ENCODE data around the gene CD48. TPM values are rescaled to one million over a fixed set of nuclear protein-coding genes. Genes with fewer than 3 reads are reported as not detected.

CD48 gene
- total and polyA plus RNA-seq, 2 of the 4 experiments (the other 2 are of a cell fraction), result not detected

DNA sequence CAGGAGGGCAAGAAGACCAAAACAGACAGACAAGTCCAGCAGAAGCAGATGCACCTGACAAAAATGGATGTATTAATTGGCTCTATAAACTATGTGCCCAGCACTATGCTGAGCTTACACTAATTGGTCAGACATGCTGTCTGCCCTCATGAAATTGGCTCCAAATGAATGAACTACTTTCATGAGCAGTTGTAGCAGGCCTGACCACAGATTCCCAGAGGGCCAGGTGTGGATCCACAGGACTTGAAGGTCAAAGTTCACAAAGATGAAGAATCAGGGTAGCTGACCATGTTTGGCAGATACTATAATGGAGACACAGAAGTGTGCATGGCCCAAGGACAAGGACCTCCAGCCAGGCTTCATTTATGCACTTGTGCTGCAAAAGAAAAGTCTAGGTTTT is 42.0 kb upstream of the CD48 start:
- H3K23ac ChIP-seq (ENCODE audit: low read depth, low read length), result no peak overlapping the region
- no peak overlapping the region for H3K4ac ChIP-seq (ENCODE audit: low read depth, low read length)
- intact Hi-C loops (cut with micrococcal nuclease) (no loop called here), in situ Hi-C loops (cut with MboI; ENCODE audit: low sequenced_read_pairs) (no loop called here), dilution Hi-C loops (cut with HindIII; ENCODE audit: low sequenced_read_pairs, unreplicated experiment) (no loop called here)
- no peak overlapping the region for H2BK120ac ChIP-seq (ENCODE audit: low read depth, low read length)
- no peaks in the 10 kb centered on the region for H3K36me3 ChIP-seq (ENCODE audit: control insufficient read depth, insufficient read depth, low read length)
- H3K4me3 ChIP-seq (ENCODE audit: insufficient read depth, low read depth, low read length), result no peak overlapping the region
- H2BK15ac ChIP-seq (ENCODE audit: low read depth, low read length), result no peak overlapping the region
- H3K4me1 ChIP-seq (ENCODE audit: control insufficient read depth, insufficient read depth, low read length), result no peaks in the 10 kb centered on the region
- ChIA-PET POLR2A (ENCODE audit: unreplicated experiment) (no interaction called here), CTCF (no interaction called here)
- DNase-seq (no peak), ATAC-seq (ENCODE audit: low read depth) (no peak)
- no peak overlapping the region for H3K56ac ChIP-seq (ENCODE audit: extremely low read depth, insufficient read depth, low read length)
- no peak overlapping the region for H4K5ac ChIP-seq (ENCODE audit: low read depth, low read length)
- H3K9ac ChIP-seq (ENCODE audit: low read depth, low read length), result no peak overlapping the region
- H4K20me1 ChIP-seq (ENCODE audit: insufficient read depth, low read length), result no peaks in the 10 kb centered on the region
- no peak overlapping the region for H3K14ac ChIP-seq (replicated peaks; ENCODE audit: low read depth, low read length)
- no peak overlapping the region for H3K27ac ChIP-seq (ENCODE audit: insufficient read depth, low read length)
- no TSS peak for BruUV-seq (replicated peaks)
- no peak overlapping the region for H4K8ac ChIP-seq (ENCODE audit: low read depth in 2 of 2, low read length in 2 of 2)
- H2AFZ ChIP-seq (replicated peaks; ENCODE audit: low read length, poor library complexity), result no peak overlapping the region
- H2BK5ac ChIP-seq (ENCODE audit: low read depth, low read length, poor library complexity, severe bottlenecking), result no peak overlapping the region
- no peak overlapping the region for H2AK9ac ChIP-seq (replicated peaks; ENCODE audit: low read depth, low read length, poor library complexity)
- H3K9me1 ChIP-seq (ENCODE audit: insufficient read depth, low read length), result no peaks in the 10 kb centered on the region
- H3K4me2 ChIP-seq (ENCODE audit: low read depth, low read length), result no peak overlapping the region
- H3K18ac ChIP-seq (ENCODE audit: low read depth, low read length), result no peak overlapping the region
- no peaks in the 10 kb centered on the region for H3K9me3 ChIP-seq (ENCODE audit: control insufficient read depth, insufficient read depth, low read length)
- TF ChIP-seq MAZ (IDR thresholded peaks at IDR 0.05; ENCODE audit: borderline replicate concordance, low read depth, low read length) (no peak), POLR2A (IDR thresholded peaks at IDR 0.05; ENCODE audit: low read depth, low read length) (no peak), NFE2L2 (IDR thresholded peaks at IDR 0.05; ENCODE audit: low read depth, low read length) (no peak), FOS (IDR thresholded peaks at IDR 0.05; ENCODE audit: low read depth, low read length) (no peak), RCOR1 (IDR thresholded peaks at IDR 0.05; ENCODE audit: insufficient replicate concordance, low read length) (no peak), RAD21 (IDR thresholded peaks at IDR 0.05; ENCODE audit: low read length) (no peak), BHLHE40 (IDR thresholded peaks at IDR 0.05; ENCODE audit: low read depth, low read length) (no peak), MAFK (IDR thresholded peaks at IDR 0.05; ENCODE audit: low read depth, low read length) (no peak), SMC3 (IDR thresholded peaks at IDR 0.05; ENCODE audit: low read depth, low read length) (no peak), MXI1 (IDR thresholded peaks at IDR 0.05; ENCODE audit: borderline replicate concordance, low read depth, low read length) (no peak), CEBPB (IDR thresholded peaks at IDR 0.05; ENCODE audit: low read depth, low read length) (no peak), RFX5 (IDR thresholded peaks at IDR 0.05; ENCODE audit: low read depth, low read length) (no peak)
- TF ChIP-seq, protein P1, sequence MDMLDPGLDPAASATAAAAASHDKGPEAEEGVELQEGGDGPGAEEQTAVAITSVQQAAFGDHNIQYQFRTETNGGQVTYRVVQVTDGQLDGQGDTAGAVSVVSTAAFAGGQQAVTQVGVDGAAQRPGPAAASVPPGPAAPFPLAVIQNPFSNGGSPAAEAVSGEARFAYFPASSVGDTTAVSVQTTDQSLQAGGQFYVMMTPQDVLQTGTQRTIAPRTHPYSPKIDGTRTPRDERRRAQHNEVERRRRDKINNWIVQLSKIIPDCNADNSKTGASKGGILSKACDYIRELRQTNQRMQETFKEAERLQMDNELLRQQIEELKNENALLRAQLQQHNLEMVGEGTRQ (IDR thresholded peaks at IDR 0.05; ENCODE audit: low read depth, low read length), result no peak
- TF ChIP-seq, protein P2, sequence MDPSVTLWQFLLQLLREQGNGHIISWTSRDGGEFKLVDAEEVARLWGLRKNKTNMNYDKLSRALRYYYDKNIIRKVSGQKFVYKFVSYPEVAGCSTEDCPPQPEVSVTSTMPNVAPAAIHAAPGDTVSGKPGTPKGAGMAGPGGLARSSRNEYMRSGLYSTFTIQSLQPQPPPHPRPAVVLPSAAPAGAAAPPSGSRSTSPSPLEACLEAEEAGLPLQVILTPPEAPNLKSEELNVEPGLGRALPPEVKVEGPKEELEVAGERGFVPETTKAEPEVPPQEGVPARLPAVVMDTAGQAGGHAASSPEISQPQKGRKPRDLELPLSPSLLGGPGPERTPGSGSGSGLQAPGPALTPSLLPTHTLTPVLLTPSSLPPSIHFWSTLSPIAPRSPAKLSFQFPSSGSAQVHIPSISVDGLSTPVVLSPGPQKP (IDR thresholded peaks at IDR 0.05; ENCODE audit: borderline replicate concordance, low read depth, low read length), result no peak
- H3K79me1 ChIP-seq (ENCODE audit: low read depth in 1 of 2, low read length in 2 of 2), result no peaks in the 10 kb centered on the region
- no peak overlapping the region for H4K91ac ChIP-seq (ENCODE audit: insufficient read depth, low read depth, low read length)
- no peak overlapping the region for H2AK5ac ChIP-seq (ENCODE audit: low read depth, low read length)
- H3K27me3 ChIP-seq (ENCODE audit: control insufficient read depth, insufficient read depth, low read length), result no peaks in the 10 kb centered on the region
- no peak overlapping the region for H2BK20ac ChIP-seq (ENCODE audit: low read depth, low read length)
